Astrocyte (in vitro differentiated cells and primary cell): ENCODE results near the gene DLK2. TPM values are rescaled to one million over a fixed set of nuclear protein-coding genes. Genes with fewer than 3 reads are reported as not detected.

Source experiments
- DNase-seq: peaks from one replicate; pipeline ENCODE4 v3.0.0-alpha.2; 2010; ENCODE audit warnings: low read depth
- FAIRE-seq: peaks from 2 replicates; lab custom pipeline; 2011; peaks lifted over from hg19 to GRCh38; lab: Jason Lieb, UNC
- H2AFZ ChIP-seq: 2 replicates; pipeline ENCODE4 v1.6.0; 2012; ENCODE audit warnings: low read depth, low read length, inconsistent platforms
- H3K27ac ChIP-seq: 2 replicates; pipeline ENCODE4 v1.5.1; 2011; ENCODE audit warnings: low read depth, low read length, inconsistent platforms
- H3K27me3 ChIP-seq: 2 replicates; pipeline ENCODE4 v1.6.0; 2011; ENCODE audit warnings: low read length, inconsistent platforms; ENCODE audit not compliant: insufficient read depth
- H3K36me3 ChIP-seq: 2 replicates; pipeline ENCODE4 v1.5.1; 2011; ENCODE audit warnings: low read length, inconsistent platforms; ENCODE audit not compliant: insufficient read depth
- H3K4me1 ChIP-seq: 2 replicates; pipeline ENCODE4 v1.5.1; 2011; ENCODE audit warnings: low read length, inconsistent platforms; ENCODE audit not compliant: insufficient read depth
- H3K4me2 ChIP-seq: 2 replicates; pipeline ENCODE4 v1.6.0; 2012; ENCODE audit warnings: low read length, inconsistent platforms
- H3K4me3 ChIP-seq: 2 replicates; pipeline ENCODE4 v1.5.1; 2011; ENCODE audit warnings: low read depth, mild to moderate bottlenecking, low read length, inconsistent platforms; ENCODE audit not compliant: insufficient read depth
- H3K79me2 ChIP-seq: 2 replicates; pipeline ENCODE4 v1.6.0; 2012; ENCODE audit warnings: mild to moderate bottlenecking, low read length, inconsistent platforms; ENCODE audit not compliant: insufficient read depth
- H3K9ac ChIP-seq: 2 replicates; pipeline ENCODE4 v1.6.0; 2012; ENCODE audit warnings: mild to moderate bottlenecking, low read length, inconsistent platforms
- H3K9me3 ChIP-seq: 2 replicates; pipeline ENCODE4 v1.5.1; 2012; ENCODE audit warnings: low read depth, mild to moderate bottlenecking, low read length, inconsistent platforms; ENCODE audit not compliant: insufficient read depth
- H4K20me1 ChIP-seq: 2 replicates; pipeline ENCODE4 v1.6.0; 2012; ENCODE audit warnings: low read length, inconsistent platforms; ENCODE audit not compliant: insufficient read depth
- H3K27ac Mint-ChIP-seq: one replicate; pipeline ENCODE4 v1.8.0; 2021; ENCODE audit warnings: mild to moderate bottlenecking, mixed read lengths; ENCODE audit not compliant: unreplicated experiment
- H3K27me3 Mint-ChIP-seq: one replicate; pipeline ENCODE4 v1.8.0; 2021; ENCODE audit warnings: low read depth, mixed read lengths; ENCODE audit not compliant: unreplicated experiment
- H3K36me3 Mint-ChIP-seq: one replicate; pipeline ENCODE4 v1.8.0; 2021; ENCODE audit warnings: low read depth, mixed read lengths; ENCODE audit not compliant: unreplicated experiment
- H3K4me1 Mint-ChIP-seq: one replicate; pipeline ENCODE4 v1.8.0; 2021; ENCODE audit warnings: low read depth, mixed read lengths; ENCODE audit not compliant: unreplicated experiment
- H3K4me3 Mint-ChIP-seq: one replicate; pipeline ENCODE4 v1.8.0; 2021; ENCODE audit warnings: mild to moderate bottlenecking, moderate library complexity, mixed read lengths; ENCODE audit not compliant: unreplicated experiment
- H3K9me3 Mint-ChIP-seq: one replicate; pipeline ENCODE4 v1.8.0; 2021; ENCODE audit warnings: mild to moderate bottlenecking, mixed read lengths; ENCODE audit not compliant: unreplicated experiment
- CTCF ChIP-seq: IDR thresholded peaks from 2 replicates; pipeline ENCODE4 v1.5.1; 2011; ENCODE audit warnings: low read depth, mild to moderate bottlenecking, inconsistent platforms, low read length, moderate library complexity; ENCODE audit not compliant: insufficient read depth
- EZH2 ChIP-seq: IDR thresholded peaks from 2 replicates; pipeline ENCODE4 v1.6.1; 2012; ENCODE audit warnings: mild to moderate bottlenecking, low read length, inconsistent platforms; ENCODE audit not compliant: insufficient read depth
- microRNA-seq: library from miRNA; unstranded; fragments of <30 nt; microRNA quantifications from one replicate; pipeline ENCODE4 v1.2.0, GENCODE V29; 2020
- total RNA-seq: library from RNA; stranded (reverse); gene quantifications from 2 replicates; pipeline ENCODE4 v1.2.1, GENCODE V29; 2021

The DLK2 gene
- total RNA-seq, 1 donor from 2014 or later = 0.68 TPM

GRCh38 chr6:43402820-43403219 is 52.5 kb downstream of the DLK2 start:
- Mint-ChIP-seq H3K4me3 (no peak overlapping the region), H3K27me3 (peaks cover 26% of the 10 kb centered on the region), H3K9me3 (peaks cover 2% of the 10 kb centered on the region), H3K27ac (no peak overlapping the region), H3K36me3 (no peaks in the 10 kb centered on the region), H3K4me1 (peaks cover 3% of the 10 kb centered on the region)
- Histone ChIP-seq H2AFZ (no peak overlapping the region), H3K9ac (no peak overlapping the region), H3K4me1 (no peaks in the 10 kb centered on the region), H3K27ac (no peak overlapping the region), H3K36me3 (no peaks in the 10 kb centered on the region), H4K20me1 (no peaks in the 10 kb centered on the region), H3K4me2 (no peak overlapping the region), H3K79me2 (no peaks in the 10 kb centered on the region), H3K9me3 (no peaks in the 10 kb centered on the region), H3K27me3 (peaks cover 15% of the 10 kb centered on the region), H3K4me3 (no peak overlapping the region)
- TF ChIP-seq CTCF = no peak
- no peak for TF ChIP-seq EZH2
- FAIRE-seq (no peak), DNase-seq (no peak)

- no peak overlapping the region for H3K9ac ChIP-seq
- no peaks in the 10 kb centered on the region for H3K9me3 ChIP-seq
- no peaks in the 10 kb centered on the region for H4K20me1 ChIP-seq
- H3K4me3 Mint-ChIP-seq = peak overlapping the region; percentile 4
- no peaks in the 10 kb centered on the region for H3K79me2 ChIP-seq
- FAIRE-seq = no peak
- no peak overlapping the region for H3K4me2 ChIP-seq
- peaks cover 23% of the 10 kb centered on the region for H3K27me3 Mint-ChIP-seq
- no peak overlapping the region for H2AFZ ChIP-seq
- no peak overlapping the region for H3K4me3 ChIP-seq
- H3K36me3 Mint-ChIP-seq = no peaks in the 10 kb centered on the region
- H3K27me3 ChIP-seq = peaks cover 15% of the 10 kb centered on the region
- no peak for DNase-seq
- no peak overlapping the region for H3K27ac ChIP-seq
- TF ChIP-seq CTCF (no peak), EZH2 (no peak)
- no peaks in the 10 kb centered on the region for H3K4me1 ChIP-seq
- no peaks in the 10 kb centered on the region for H3K36me3 ChIP-seq
- peaks cover 3% of the 10 kb centered on the region for H3K4me1 Mint-ChIP-seq
- H3K27ac Mint-ChIP-seq = no peak overlapping the region
- peaks cover 2% of the 10 kb centered on the region for H3K9me3 Mint-ChIP-seq
Observed at GRCh38 chr6:43401730-43402129, 53.6 kb downstream of the DLK2 start.

Small RNA genes within 50 kb of the gene (microRNA-seq; reads per million reads assigned to microRNA genes)
- 3.8 reads per million, percentile 14 among the genes with 10 or more reads in this experiment for gene MIR6780B

Other genes with a start within 250 kb of the DLK2 start
- 15.1 and 17.6 TPM in 2 replicates for gene DNPH1, start 226.1 kb downstream of the DLK2 start, total RNA-seq
- 0.14 TPM in 1 of 2 replicates, not detected in the other for gene TTBK1, start 212.1 kb downstream of the DLK2 start, total RNA-seq
- not detected in 2 replicates for gene SLC22A7, start 157.3 kb downstream of the DLK2 start, total RNA-seq
- gene CRIP3, start 146.7 kb downstream of the DLK2 start, total RNA-seq = not detected in 2 replicates
- gene ZNF318, start 85.9 kb downstream of the DLK2 start, total RNA-seq = 9.8 and 10.9 TPM in 2 replicates
- 37.2 and 40.8 TPM in 2 replicates for gene ABCC10, start 28.0 kb downstream of the DLK2 start, total RNA-seq
- gene TJAP1, start 22.0 kb upstream of the DLK2 start, total RNA-seq = 26.6 and 28.3 TPM in 2 replicates
- 0.30 and 0.31 TPM in 2 replicates for gene LRRC73, start 54.8 kb upstream of the DLK2 start, total RNA-seq
- gene YIPF3, start 61.4 kb upstream of the DLK2 start, total RNA-seq = 132 and 141 TPM in 2 replicates
- 41.8 and 46.2 TPM in 2 replicates for gene POLR1C, start 61.5 kb upstream of the DLK2 start, total RNA-seq
- 53.0 and 62.6 TPM in 2 replicates for gene XPO5, start 120.5 kb upstream of the DLK2 start, total RNA-seq
- gene POLH, start 120.6 kb upstream of the DLK2 start, total RNA-seq = 53.0 and 58.0 TPM in 2 replicates
- gene GTPBP2, start 173.7 kb upstream of the DLK2 start, total RNA-seq = 86.6 and 90.6 TPM in 2 replicates
- gene MAD2L1BP, start 180.3 kb upstream of the DLK2 start, total RNA-seq = 28.0 and 32.2 TPM in 2 replicates
- gene RSPH9, start 189.5 kb upstream of the DLK2 start, total RNA-seq = 0.30 and 0.55 TPM in 2 replicates
- gene MRPS18A, start 232.2 kb upstream of the DLK2 start, total RNA-seq = 33.5 and 38.3 TPM in 2 replicates